AG10803 (cell line): ENCODE measurements around the gene C19orf73.
"Not testable (repeated sequence)": the region's sequence is repeated elsewhere in the genome, so short reads cannot be mapped to it uniquely, and the experiment has no call there.

Experiments used
- DNase-seq: peaks from one replicate; pipeline ENCODE4 v3.0.0; 2010; ENCODE audit warnings: low read depth
- H3K4me3 ChIP-seq: 2 replicates; pipeline ENCODE4 v1.5.1; 2011; ENCODE audit warnings: mild to moderate bottlenecking, low read length, control low read depth
- TF ChIP-seq, protein P1 (sequence below): conservative IDR thresholded peaks from 2 replicates; pipeline ENCODE4 v1.5.1; 2011; ENCODE audit warnings: mild to moderate bottlenecking, low read length, control low read depth, inconsistent platforms

The C19orf73 gene

GRCh38 chr19:49148044-49148682, 29.2 kb upstream of the C19orf73 start:
- TF ChIP-seq, protein P1, sequence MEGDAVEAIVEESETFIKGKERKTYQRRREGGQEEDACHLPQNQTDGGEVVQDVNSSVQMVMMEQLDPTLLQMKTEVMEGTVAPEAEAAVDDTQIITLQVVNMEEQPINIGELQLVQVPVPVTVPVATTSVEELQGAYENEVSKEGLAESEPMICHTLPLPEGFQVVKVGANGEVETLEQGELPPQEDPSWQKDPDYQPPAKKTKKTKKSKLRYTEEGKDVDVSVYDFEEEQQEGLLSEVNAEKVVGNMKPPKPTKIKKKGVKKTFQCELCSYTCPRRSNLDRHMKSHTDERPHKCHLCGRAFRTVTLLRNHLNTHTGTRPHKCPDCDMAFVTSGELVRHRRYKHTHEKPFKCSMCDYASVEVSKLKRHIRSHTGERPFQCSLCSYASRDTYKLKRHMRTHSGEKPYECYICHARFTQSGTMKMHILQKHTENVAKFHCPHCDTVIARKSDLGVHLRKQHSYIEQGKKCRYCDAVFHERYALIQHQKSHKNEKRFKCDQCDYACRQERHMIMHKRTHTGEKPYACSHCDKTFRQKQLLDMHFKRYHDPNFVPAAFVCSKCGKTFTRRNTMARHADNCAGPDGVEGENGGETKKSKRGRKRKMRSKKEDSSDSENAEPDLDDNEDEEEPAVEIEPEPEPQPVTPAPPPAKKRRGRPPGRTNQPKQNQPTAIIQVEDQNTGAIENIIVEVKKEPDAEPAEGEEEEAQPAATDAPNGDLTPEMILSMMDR = no peak
- DNase-seq = no peak
- H3K4me3 ChIP-seq = no peak overlapping the region

GRCh38 chr19:49146408-49146770, 27.4 kb upstream of the C19orf73 start:
- not testable (repeated sequence) for H3K4me3 ChIP-seq
- DNase-seq = peak; percentile 56

DNA sequence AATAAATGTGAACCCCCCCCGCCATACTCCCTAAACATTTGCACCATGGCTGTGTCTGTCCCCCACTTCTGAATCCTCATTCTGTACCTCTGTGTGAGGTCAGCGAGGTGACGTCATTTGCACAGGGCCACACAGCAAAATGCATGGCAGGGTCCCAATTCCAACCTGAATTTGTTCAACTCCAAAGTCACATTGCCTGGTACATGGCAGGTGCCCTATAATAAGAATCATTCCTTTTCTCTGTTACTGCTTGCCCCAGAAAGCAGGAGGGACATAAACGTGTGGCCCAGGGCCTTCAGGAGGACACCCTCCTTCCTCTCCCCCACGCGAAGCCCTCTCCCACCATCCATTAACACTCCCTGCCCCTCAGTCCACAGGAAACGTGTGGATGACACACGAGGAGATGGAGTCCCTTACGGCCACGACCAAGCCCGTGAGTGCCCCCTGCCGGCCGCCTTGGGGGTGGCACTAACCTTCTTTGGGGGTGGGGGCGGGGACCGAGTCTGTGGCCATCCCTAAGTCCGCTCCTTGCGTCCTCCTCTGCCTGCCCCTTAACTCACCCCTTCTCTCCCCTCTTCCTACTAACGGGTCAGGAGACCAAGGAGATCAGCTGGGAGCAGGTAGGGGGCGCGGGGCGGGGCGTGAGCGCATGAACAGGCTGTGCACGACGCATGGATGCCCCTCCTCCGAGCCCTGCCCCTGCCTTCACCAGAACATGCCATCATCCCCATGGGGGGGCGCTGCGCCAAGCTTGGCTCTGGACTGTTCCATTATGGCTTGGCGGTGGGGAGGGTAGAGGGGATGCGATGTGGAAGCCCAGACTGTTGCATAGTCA, 26.8 kb upstream of the C19orf73 start:
- peak overlapping the region; percentile 39 for H3K4me3 ChIP-seq
- TF ChIP-seq, protein P1 = peak; percentile 73
- peak; percentile 72 for DNase-seq

DNA sequence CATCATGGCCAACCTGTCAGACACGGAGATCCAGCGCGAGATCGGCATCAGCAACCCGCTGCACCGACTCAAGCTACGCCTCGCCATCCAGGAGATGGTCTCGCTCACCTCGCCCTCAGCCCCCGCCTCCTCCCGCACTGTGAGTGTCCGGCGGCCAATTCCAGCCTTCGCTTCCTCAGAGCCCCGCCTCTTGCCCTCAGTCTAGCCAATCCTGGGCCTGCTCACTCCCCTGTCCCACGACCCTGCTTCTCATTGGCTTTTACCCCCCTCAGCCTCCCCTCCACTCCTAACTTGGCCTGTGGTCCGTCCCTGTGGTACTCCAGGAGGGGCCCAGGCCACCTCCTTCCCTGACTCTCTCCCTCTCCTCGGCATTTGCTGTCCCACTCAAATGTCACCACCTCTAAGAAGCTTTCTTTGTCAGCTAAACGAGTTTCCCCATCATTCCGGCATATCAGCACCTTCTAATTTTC, 24.0 kb upstream of the C19orf73 start:
- TF ChIP-seq, protein P1 = no peak
- peak overlapping the region; percentile 89 for H3K4me3 ChIP-seq

GRCh38 chr19:49141352-49141751, 22.4 kb upstream of the C19orf73 start:
- TF ChIP-seq, protein P1 = no peak
- DNase-seq = no peak
- H3K4me3 ChIP-seq = no peak overlapping the region

More for the DNA sequence above, 24.0 kb upstream of the C19orf73 start:
- DNase-seq = peak; percentile 87

- TF ChIP-seq, protein P1 = no peak
- no peak for DNase-seq
These were observed 22.0 kb upstream of the C19orf73 start for GRCh38 chr19:49140951-49141350.

GRCh38 chr19:49136771-49137171, 17.8 kb upstream of the C19orf73 start:
- DNase-seq = peak; percentile 43
- TF ChIP-seq, protein P1 = no peak
- no peak overlapping the region for H3K4me3 ChIP-seq

More at GRCh38 chr19:49140951-49141350, 22.0 kb upstream of the C19orf73 start:
- no peak overlapping the region for H3K4me3 ChIP-seq
